HCT116 (cell line): ENCODE data around the gene APOH. TPM values are rescaled to one million over a fixed set of nuclear protein-coding genes. Genes with fewer than 3 reads are reported as not detected.

Experiments
- ATAC-seq: fragments of 200-7000 bp; cut with Tn5 transposase; 2 replicates; pipeline ENCODE4 v1.9.1; 2020; ENCODE audit warnings: mild to moderate bottlenecking, moderate library complexity
- BruUV-seq: library from RNA; stranded (reverse); fragments of 400-500 nt; replicated peaks from 2 replicates; lab custom pipeline; 2021; lab: Mats Ljungman, UMichigan
- CTCF ChIA-PET: fragments of 300-600 bp; sonication (Branson Sonifier 250); formaldehyde crosslinking; loops from one replicate; lab custom pipeline; 2021; ENCODE audit warnings: antibody characterized with exemption; lab: Charles Lee
- POLR2A ChIA-PET: fragments of 300-600, 350-600 bp; sonication (Branson Sonifier 250); formaldehyde crosslinking; loops from one replicate; lab custom pipeline; 2021; ENCODE audit warnings: antibody characterized with exemption; lab: Charles Lee
- RAD21 ChIA-PET, 2 experiments: fragments of 300-600 bp; sonication (Branson Sonifier 250); formaldehyde crosslinking; loops; one replicate each; lab custom pipeline; 2023; ENCODE audit warnings: low total read pairs in 2 of 2; ENCODE audit not compliant: uncharacterized antibody in 2 of 2, unreplicated experiment in 2 of 2, low non-redundant PET in 1 of 2; lab: Charles Lee
- DNase-seq: peaks from one replicate; pipeline ENCODE4 v3.0.0-alpha.2; 2010; ENCODE audit warnings: low read depth, low spot score
- H2AFZ ChIP-seq: fragments of 200-600 bp; shearing (Covaris generic), sonication (generic); 2 replicates; pipeline ENCODE4 v1.6.1; 2017; ENCODE audit warnings: low read depth, mixed run types, mixed read lengths, antibody characterized with exemption, low read length; ENCODE audit not compliant: poor library complexity, severe bottlenecking
- H3K27ac ChIP-seq: 2 replicates; pipeline ENCODE4 v1.5.1; 2012; ENCODE audit warnings: low read depth, low read length
- H3K27me3 ChIP-seq: fragments of 200-600 bp; sonication (generic); 2 replicates; pipeline ENCODE4 v1.6.1; 2016; ENCODE audit warnings: mixed run types, low read length, mixed read lengths; ENCODE audit not compliant: insufficient read depth
- H3K36me3 ChIP-seq, 2 experiments: fragments of 200-500 bp in 1 of 2; fragments of 200-600 bp in 1 of 2; sonication (Bioruptor generic) in 1 of 2; sonication (generic) in 1 of 2; 2 replicates each; pipeline versions ENCODE4 v1.5.1 to v1.6.1; 2014 to 2016; ENCODE audit warnings: low read length in 2 of 2, inconsistent platforms in 1 of 2, mixed read lengths in 1 of 2, mixed run types in 1 of 2; ENCODE audit not compliant: insufficient read depth in 2 of 2, control insufficient read depth in 1 of 2
- H3K4me1 ChIP-seq, 2 experiments: fragments of 200-600 bp in 1 of 2; sonication (generic) in 1 of 2; 2 replicates each; pipeline versions ENCODE4 v1.5.1 to v1.6.1; 2012 to 2017; ENCODE audit warnings: low read length in 2 of 2, inconsistent platforms in 1 of 2, mild to moderate bottlenecking in 1 of 2, mixed read lengths in 1 of 2, mixed run types in 1 of 2, moderate library complexity in 1 of 2; ENCODE audit not compliant: insufficient read depth in 2 of 2, control insufficient read depth in 1 of 2
- H3K4me2 ChIP-seq: fragments of 200-600 bp; sonication (generic); 2 replicates; pipeline ENCODE4 v1.6.1; 2017; ENCODE audit warnings: mixed run types, low read length, mixed read lengths
- H3K4me3 ChIP-seq, 2 experiments: fragments of 200-600 bp in 1 of 2; sonication (generic) in 1 of 2; replicated peaks in 1 of 2; 2 replicates each; pipeline ENCODE4 v1.5.1; 2011 to 2016; ENCODE audit warnings: low read length in 2 of 2, control low read depth in 1 of 2, low read depth in 1 of 2, mild to moderate bottlenecking in 1 of 2, mixed read lengths in 1 of 2, mixed run types in 1 of 2
- H3K79me2 ChIP-seq: fragments of 200-600 bp; sonication (generic); 2 replicates; pipeline ENCODE4 v1.6.1; 2017; ENCODE audit warnings: mild to moderate bottlenecking, mixed run types, low read length, moderate library complexity, mixed read lengths; ENCODE audit not compliant: insufficient read depth
- H3K9ac ChIP-seq: fragments of 200-600 bp; sonication (generic); 2 replicates; pipeline ENCODE4 v1.6.1; 2016; ENCODE audit warnings: low read length, mixed read lengths
- H3K9me2 ChIP-seq: fragments of 200-600 bp; sonication (generic), shearing (Covaris generic); 2 replicates; pipeline ENCODE4 v1.6.1; 2017; ENCODE audit warnings: mixed run types, mild to moderate bottlenecking, moderate library complexity; ENCODE audit not compliant: insufficient read depth
- H3K9me3 ChIP-seq, 2 experiments: fragments of 200-500 bp in 1 of 2; fragments of 200-600 bp in 1 of 2; sonication (Bioruptor generic) in 1 of 2; sonication (generic) in 1 of 2; 2 replicates each; pipeline ENCODE4 v1.6.1; 2014 to 2017; ENCODE audit warnings: low read length in 2 of 2, mixed read lengths in 2 of 2, inconsistent platforms in 1 of 2, low read depth in 1 of 2, mild to moderate bottlenecking in 1 of 2, mixed run types in 1 of 2, moderate library complexity in 1 of 2; ENCODE audit not compliant: control insufficient read depth in 1 of 2, insufficient read depth in 1 of 2
- H4K20me1 ChIP-seq: fragments of 200-600 bp; sonication (generic), shearing (Covaris generic); 2 replicates; pipeline ENCODE4 v1.6.1; 2017; ENCODE audit warnings: mixed run types, mild to moderate bottlenecking, moderate library complexity; ENCODE audit not compliant: insufficient read depth
- CBX3 ChIP-seq: IDR thresholded peaks from 2 replicates; pipeline ENCODE4 v1.6.1; 2012; ENCODE audit warnings: low read depth
- EGR1 ChIP-seq: IDR thresholded peaks from 2 replicates; pipeline ENCODE4 v1.6.1; 2012; ENCODE audit warnings: low read depth
- ELF1 ChIP-seq: IDR thresholded peaks from 2 replicates; pipeline ENCODE4 v1.6.1; 2012; ENCODE audit warnings: low read depth, borderline replicate concordance
- EZH2phosphoT487 ChIP-seq: fragments of 200-600 bp; IDR thresholded peaks from 2 replicates; pipeline ENCODE4 v1.6.1; 2018; ENCODE audit warnings: antibody characterized with exemption, borderline replicate concordance
- JUND ChIP-seq: IDR thresholded peaks from 2 replicates; pipeline ENCODE4 v1.6.1; 2012
- SRF ChIP-seq: IDR thresholded peaks from 2 replicates; pipeline ENCODE4 v1.6.1; 2012; ENCODE audit warnings: low read depth
- YY1 ChIP-seq: IDR thresholded peaks from 2 replicates; pipeline ENCODE4 v1.6.1; 2011; ENCODE audit warnings: low read length, low read depth, moderate library complexity, mild to moderate bottlenecking; ENCODE audit not compliant: insufficient replicate concordance; ENCODE audit errors: extremely low read depth
- intact Hi-C: fragments of 100-400 bp; cut with micrococcal nuclease; formaldehyde crosslinking; loops from 2 replicates; pipeline ENCODE4 v1.10.0; 2022
- total RNA-seq: library from RNA; stranded (reverse); gene quantifications from one replicate; pipeline ENCODE4 v1.2.1, GENCODE V29; 2021; ENCODE audit not compliant: unreplicated experiment
- TF ChIP-seq, protein P1 (sequence below): IDR thresholded peaks from 2 replicates; pipeline ENCODE4 v1.6.1; 2011; ENCODE audit warnings: mild to moderate bottlenecking, low read length, moderate library complexity; ENCODE audit not compliant: insufficient replicate concordance; ENCODE audit errors: extremely low read depth
- TF ChIP-seq, protein P2 (sequence below): IDR thresholded peaks from 2 replicates; pipeline ENCODE4 v1.6.1; 2012
- TF ChIP-seq, protein P3 (sequence below): IDR thresholded peaks from 2 replicates; pipeline ENCODE4 v1.6.1; 2012; ENCODE audit warnings: low read depth

The APOH gene
- total RNA-seq, 1 experiment from 2014 or later, result 1.7 TPM

DNA sequence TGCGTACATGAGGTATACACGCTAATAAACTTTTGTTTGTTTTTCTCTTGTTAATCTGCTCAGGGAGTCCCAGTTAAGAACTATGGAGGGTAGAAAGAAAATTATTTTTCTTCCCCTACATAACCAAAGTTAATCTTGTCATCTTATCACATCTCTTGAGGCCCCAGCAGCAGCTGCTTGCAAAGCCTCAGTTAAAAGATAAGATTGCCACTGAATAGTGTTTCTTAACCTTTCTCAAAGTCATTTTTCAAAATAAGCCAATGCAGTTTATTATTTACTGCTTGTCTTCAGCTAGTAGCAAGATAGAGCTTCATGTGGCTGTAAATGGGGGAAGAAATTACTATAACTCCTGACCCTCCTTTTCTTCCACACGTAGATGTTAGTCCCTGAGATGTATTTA is 21.5 kb upstream of the APOH start:
- BruUV-seq, result no TSS peak
- Histone ChIP-seq H3K79me2 (no peaks in the 10 kb centered on the region), H2AFZ (no peak overlapping the region), H3K36me3 (no peaks in the 10 kb centered on the region), H3K4me1 (peaks cover 0 to 4% of the 10 kb centered on the region in 2 experiments; a peak in 1 of 4 replicates), H3K27me3 (no peaks in the 10 kb centered on the region), H3K4me2 (no peak overlapping the region), H3K9me2 (no peaks in the 10 kb centered on the region), H4K20me1 (no peaks in the 10 kb centered on the region), H3K9me3 (no peaks in the 10 kb centered on the region), H3K9ac (no peak overlapping the region), H3K27ac (no peak overlapping the region), H3K4me3 (no peak overlapping the region)
- ChIA-PET POLR2A (no interaction called here), CTCF (interaction anchor here (1.9 kb wide), 1 partner anchor 423 kb away, joined by 8 read pairs; no protein-coding TSS in a partner anchor), RAD21 (no interaction called here)
- TF ChIP-seq, protein P1, sequence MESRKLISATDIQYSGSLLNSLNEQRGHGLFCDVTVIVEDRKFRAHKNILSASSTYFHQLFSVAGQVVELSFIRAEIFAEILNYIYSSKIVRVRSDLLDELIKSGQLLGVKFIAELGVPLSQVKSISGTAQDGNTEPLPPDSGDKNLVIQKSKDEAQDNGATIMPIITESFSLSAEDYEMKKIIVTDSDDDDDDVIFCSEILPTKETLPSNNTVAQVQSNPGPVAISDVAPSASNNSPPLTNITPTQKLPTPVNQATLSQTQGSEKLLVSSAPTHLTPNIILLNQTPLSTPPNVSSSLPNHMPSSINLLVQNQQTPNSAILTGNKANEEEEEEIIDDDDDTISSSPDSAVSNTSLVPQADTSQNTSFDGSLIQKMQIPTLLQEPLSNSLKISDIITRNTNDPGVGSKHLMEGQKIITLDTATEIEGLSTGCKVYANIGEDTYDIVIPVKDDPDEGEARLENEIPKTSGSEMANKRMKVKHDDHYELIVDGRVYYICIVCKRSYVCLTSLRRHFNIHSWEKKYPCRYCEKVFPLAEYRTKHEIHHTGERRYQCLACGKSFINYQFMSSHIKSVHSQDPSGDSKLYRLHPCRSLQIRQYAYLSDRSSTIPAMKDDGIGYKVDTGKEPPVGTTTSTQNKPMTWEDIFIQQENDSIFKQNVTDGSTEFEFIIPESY, result no peak
- TF ChIP-seq JUND (no peak), EZH2phosphoT487 (no peak), CBX3 (no peak), YY1 (no peak)
- TF ChIP-seq, protein P2, sequence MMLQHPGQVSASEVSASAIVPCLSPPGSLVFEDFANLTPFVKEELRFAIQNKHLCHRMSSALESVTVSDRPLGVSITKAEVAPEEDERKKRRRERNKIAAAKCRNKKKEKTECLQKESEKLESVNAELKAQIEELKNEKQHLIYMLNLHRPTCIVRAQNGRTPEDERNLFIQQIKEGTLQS, result no peak
- DNase-seq (no peak), ATAC-seq (no peak)
- intact Hi-C loops, result no loop called here

DNA sequence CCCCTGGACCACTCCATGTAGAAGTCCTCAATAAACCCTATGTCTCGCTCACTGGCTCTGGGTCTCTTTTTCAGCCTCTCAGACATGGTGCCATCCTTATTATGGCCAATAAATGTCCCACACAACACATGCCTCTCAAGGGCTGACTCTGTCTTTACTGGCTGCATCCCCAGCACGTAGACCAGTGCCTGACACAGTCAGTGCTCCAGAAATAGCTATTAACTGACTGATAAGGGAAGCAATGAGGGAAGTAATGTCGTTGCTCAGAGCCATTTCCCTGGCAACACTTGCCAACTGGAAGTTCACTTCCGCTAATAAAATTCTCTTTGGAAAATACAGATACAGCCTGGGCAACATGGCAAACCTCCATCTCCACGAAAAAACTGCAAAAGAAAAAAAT is 19.1 kb upstream of the APOH start:
- no peaks in the 10 kb centered on the region for H3K36me3 ChIP-seq
- H3K9ac ChIP-seq, result no peak overlapping the region
- no peak overlapping the region for H3K4me2 ChIP-seq
- no TSS peak for BruUV-seq
- DNase-seq (no peak), ATAC-seq (no peak)
- POLR2A ChIA-PET, result no interaction called here
- H3K79me2 ChIP-seq, result no peaks in the 10 kb centered on the region
- no peak overlapping the region for H2AFZ ChIP-seq
- CTCF ChIA-PET, result no interaction called here
- TF ChIP-seq CBX3, result no peak
- TF ChIP-seq ELF1, result no peak
- no peak for TF ChIP-seq SRF
- TF ChIP-seq, protein P3, sequence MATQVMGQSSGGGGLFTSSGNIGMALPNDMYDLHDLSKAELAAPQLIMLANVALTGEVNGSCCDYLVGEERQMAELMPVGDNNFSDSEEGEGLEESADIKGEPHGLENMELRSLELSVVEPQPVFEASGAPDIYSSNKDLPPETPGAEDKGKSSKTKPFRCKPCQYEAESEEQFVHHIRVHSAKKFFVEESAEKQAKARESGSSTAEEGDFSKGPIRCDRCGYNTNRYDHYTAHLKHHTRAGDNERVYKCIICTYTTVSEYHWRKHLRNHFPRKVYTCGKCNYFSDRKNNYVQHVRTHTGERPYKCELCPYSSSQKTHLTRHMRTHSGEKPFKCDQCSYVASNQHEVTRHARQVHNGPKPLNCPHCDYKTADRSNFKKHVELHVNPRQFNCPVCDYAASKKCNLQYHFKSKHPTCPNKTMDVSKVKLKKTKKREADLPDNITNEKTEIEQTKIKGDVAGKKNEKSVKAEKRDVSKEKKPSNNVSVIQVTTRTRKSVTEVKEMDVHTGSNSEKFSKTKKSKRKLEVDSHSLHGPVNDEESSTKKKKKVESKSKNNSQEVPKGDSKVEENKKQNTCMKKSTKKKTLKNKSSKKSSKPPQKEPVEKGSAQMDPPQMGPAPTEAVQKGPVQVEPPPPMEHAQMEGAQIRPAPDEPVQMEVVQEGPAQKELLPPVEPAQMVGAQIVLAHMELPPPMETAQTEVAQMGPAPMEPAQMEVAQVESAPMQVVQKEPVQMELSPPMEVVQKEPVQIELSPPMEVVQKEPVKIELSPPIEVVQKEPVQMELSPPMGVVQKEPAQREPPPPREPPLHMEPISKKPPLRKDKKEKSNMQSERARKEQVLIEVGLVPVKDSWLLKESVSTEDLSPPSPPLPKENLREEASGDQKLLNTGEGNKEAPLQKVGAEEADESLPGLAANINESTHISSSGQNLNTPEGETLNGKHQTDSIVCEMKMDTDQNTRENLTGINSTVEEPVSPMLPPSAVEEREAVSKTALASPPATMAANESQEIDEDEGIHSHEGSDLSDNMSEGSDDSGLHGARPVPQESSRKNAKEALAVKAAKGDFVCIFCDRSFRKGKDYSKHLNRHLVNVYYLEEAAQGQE, result no peak
- TF ChIP-seq EGR1, result no peak
- H3K4me3 ChIP-seq, result no peak overlapping the region
- no peaks in the 10 kb centered on the region for H4K20me1 ChIP-seq
- H3K9me2 ChIP-seq, result no peaks in the 10 kb centered on the region
- no peaks in the 10 kb centered on the region for H3K4me1 ChIP-seq
- H3K27ac ChIP-seq, result no peak overlapping the region
- H3K27me3 ChIP-seq, result no peaks in the 10 kb centered on the region
- intact Hi-C loops, result no loop called here
- RAD21 ChIA-PET, result no interaction called here
- no peaks in the 10 kb centered on the region for H3K9me3 ChIP-seq
